Type B pancreatic cell (in vitro differentiated cells): ENCODE data around the gene AP4B1. TPM values are rescaled to one million over a fixed set of nuclear protein-coding genes. Genes with fewer than 3 reads are reported as not detected.

Source experiments
- DNase-seq: peaks from one replicate; pipeline ENCODE4 v3.0.0; 2021; ENCODE audit warnings: mixed read lengths; ENCODE audit not compliant: unreplicated experiment; ENCODE audit errors: extremely low spot score
- H3K27ac Mint-ChIP-seq: 2 replicates; pipeline ENCODE4 v1.8.0; 2021; ENCODE audit warnings: mild to moderate bottlenecking, mixed read lengths
- H3K27me3 Mint-ChIP-seq: 2 replicates; pipeline ENCODE4 v1.8.0; 2021; ENCODE audit warnings: mixed read lengths
- H3K36me3 Mint-ChIP-seq: 2 replicates; pipeline ENCODE4 v1.8.0; 2021; ENCODE audit warnings: mixed read lengths
- H3K4me1 Mint-ChIP-seq: one replicate; pipeline ENCODE4 v1.8.0; 2021; ENCODE audit warnings: mixed read lengths; ENCODE audit not compliant: unreplicated experiment
- H3K4me3 Mint-ChIP-seq: 2 replicates; pipeline ENCODE4 v1.8.0; 2021; ENCODE audit warnings: mild to moderate bottlenecking, mixed read lengths
- H3K9me3 Mint-ChIP-seq: 2 replicates; pipeline ENCODE4 v1.8.0; 2021; ENCODE audit warnings: mixed read lengths
- total RNA-seq: library from RNA; stranded (reverse); gene quantifications from 2 replicates; pipeline ENCODE4 v1.2.1, GENCODE V29; 2021; ENCODE audit warnings: low replicate concordance
- TF ChIP-seq, protein P1 (sequence below): fragments of 200-600 bp; sonication (generic); conservative IDR thresholded peaks from 2 replicates; pipeline ENCODE4 v1.5.0; 2021; ENCODE audit warnings: antibody characterized with exemption, mild to moderate bottlenecking

The AP4B1 gene
- total RNA-seq, 1 donor from 2014 or later: 22.4 TPM

DNA sequence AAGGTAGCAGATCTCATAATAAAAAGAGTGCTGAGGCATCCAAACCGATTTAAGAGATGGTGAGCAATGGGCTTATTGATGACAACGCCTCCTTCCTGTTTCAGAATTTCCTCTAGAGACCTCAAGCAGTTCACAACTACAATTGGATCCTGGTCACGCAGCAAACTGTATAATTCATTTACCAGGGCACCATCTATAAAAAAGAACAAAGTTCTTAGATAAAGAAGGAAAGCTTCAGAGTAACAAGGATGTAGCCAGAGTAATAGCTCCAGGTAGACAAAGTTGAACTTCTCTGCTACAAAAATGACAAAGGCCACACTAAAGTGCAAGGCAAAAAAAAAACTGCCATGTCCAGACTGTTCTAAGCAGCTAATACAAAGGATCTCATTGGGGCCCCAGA lies 3.4 kb downstream of the AP4B1 start:
- DNase-seq: no peak
- Mint-ChIP-seq H3K4me1 (peaks cover 3% of the 10 kb centered on the region), H3K36me3 (peaks cover 14% of the 10 kb centered on the region), H3K27me3 (no peaks in the 10 kb centered on the region), H3K27ac (no peak overlapping the region), H3K9me3 (no peaks in the 10 kb centered on the region), H3K4me3 (no peak overlapping the region)
- TF ChIP-seq, protein P1, sequence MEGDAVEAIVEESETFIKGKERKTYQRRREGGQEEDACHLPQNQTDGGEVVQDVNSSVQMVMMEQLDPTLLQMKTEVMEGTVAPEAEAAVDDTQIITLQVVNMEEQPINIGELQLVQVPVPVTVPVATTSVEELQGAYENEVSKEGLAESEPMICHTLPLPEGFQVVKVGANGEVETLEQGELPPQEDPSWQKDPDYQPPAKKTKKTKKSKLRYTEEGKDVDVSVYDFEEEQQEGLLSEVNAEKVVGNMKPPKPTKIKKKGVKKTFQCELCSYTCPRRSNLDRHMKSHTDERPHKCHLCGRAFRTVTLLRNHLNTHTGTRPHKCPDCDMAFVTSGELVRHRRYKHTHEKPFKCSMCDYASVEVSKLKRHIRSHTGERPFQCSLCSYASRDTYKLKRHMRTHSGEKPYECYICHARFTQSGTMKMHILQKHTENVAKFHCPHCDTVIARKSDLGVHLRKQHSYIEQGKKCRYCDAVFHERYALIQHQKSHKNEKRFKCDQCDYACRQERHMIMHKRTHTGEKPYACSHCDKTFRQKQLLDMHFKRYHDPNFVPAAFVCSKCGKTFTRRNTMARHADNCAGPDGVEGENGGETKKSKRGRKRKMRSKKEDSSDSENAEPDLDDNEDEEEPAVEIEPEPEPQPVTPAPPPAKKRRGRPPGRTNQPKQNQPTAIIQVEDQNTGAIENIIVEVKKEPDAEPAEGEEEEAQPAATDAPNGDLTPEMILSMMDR: no peak

DNA sequence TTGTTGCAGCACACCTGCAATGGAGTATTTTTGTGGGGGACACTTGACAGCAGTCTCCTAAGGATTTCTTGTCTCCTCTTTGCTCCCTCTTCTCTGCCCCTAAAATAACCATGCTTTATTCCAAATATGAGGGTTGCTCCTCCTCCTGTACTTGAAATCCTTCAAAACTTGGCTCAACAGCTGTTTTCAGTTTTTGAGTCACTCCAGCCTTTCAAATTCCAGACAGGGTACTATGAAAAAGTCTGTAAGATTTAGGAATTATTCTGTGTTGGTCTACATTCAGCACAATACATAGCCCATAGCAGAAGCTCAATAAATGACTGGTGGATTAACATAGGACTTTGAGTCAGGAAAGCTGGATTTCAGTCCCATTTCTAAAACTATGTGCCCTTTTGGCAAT lies 5.5 kb downstream of the AP4B1 start:
- TF ChIP-seq, protein P1: no peak
- Mint-ChIP-seq H3K9me3 (no peaks in the 10 kb centered on the region), H3K4me3 (no peak overlapping the region), H3K27ac (no peak overlapping the region), H3K4me1 (no peaks in the 10 kb centered on the region), H3K27me3 (no peaks in the 10 kb centered on the region), H3K36me3 (peaks cover 24% of the 10 kb centered on the region)
- no peak for DNase-seq

DNA sequence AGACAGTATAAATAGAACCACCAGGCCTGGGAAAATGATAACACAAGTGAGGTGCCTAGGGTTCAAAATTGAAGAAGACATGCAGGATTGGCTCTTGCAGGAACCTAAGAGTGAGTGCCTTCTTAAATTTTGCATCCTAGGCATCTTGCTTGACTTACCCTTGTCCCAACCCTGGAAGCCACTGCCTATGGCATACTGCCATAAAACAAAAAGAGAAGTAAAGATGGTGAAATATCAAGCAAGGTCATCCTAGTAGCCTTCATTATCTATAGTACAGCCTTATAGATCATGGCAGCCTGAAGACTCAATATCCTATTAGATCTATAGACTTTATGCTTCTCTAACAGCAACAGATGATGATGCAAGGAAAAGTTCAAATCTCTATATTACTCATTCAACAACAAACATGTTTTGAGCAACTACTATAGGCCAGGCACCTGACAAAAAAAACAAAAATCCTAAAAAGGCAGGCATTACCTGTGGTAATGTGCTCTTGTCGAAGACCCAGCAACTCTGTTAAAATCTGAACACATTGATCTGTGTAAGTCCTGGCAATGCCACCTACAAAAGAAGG lies 6.3 kb downstream of the AP4B1 start:
- TF ChIP-seq, protein P1: no peak
- DNase-seq: no peak
- H3K27ac Mint-ChIP-seq: no peak overlapping the region
- H3K9me3 Mint-ChIP-seq: no peaks in the 10 kb centered on the region
- no peaks in the 10 kb centered on the region for H3K27me3 Mint-ChIP-seq
- peaks cover 24% of the 10 kb centered on the region for H3K36me3 Mint-ChIP-seq
- H3K4me3 Mint-ChIP-seq: no peak overlapping the region
- H3K4me1 Mint-ChIP-seq: no peaks in the 10 kb centered on the region

DNA sequence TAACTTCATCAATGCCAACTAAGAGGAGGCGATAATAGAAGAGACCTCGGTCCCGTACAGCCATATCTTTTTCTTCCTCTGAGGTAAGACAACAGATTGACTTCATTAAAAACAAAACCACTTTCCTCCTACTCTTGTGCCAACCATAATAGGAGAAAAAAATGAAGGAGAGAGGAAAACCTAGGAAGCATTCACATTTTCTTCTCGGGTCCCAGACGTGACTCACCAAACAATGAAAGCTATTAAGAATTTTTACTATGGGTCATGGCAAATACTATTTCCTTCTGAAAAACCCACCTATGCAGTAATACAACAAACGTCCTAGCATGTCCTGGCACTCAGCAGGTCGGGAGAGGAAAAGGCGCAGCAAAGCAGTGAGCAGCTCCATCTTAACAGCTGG lies 8.6 kb downstream of the AP4B1 start:
- no peaks in the 10 kb centered on the region for H3K4me1 Mint-ChIP-seq
- TF ChIP-seq, protein P1: no peak
- peaks cover 21% of the 10 kb centered on the region for H3K36me3 Mint-ChIP-seq
- no peaks in the 10 kb centered on the region for H3K9me3 Mint-ChIP-seq
- H3K4me3 Mint-ChIP-seq: no peak overlapping the region
- no peak overlapping the region for H3K27ac Mint-ChIP-seq
- no peaks in the 10 kb centered on the region for H3K27me3 Mint-ChIP-seq
- no peak for DNase-seq

DNA sequence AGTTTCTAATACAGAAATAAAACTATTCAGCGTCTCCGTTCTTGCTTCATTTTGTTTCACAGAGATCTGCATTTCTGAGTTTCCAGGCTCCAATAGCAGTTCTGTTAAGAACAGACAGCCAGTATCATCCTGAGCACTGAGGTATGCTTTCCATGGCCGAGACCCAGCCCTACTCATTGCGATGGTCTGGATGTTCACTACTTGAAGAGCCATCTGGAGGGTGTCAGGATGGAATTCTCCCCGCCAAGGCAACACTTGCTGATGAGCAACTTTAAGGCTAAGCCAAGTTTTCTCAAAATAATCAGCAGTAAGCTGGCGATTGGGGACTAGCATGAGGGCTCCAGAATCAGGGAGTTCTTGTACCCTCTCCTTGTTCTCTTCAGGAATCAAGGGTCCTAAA lies 9.5 kb downstream of the AP4B1 start:
- H3K27ac Mint-ChIP-seq: no peak overlapping the region
- peaks cover 17% of the 10 kb centered on the region for H3K36me3 Mint-ChIP-seq
- no peaks in the 10 kb centered on the region for H3K27me3 Mint-ChIP-seq
- H3K9me3 Mint-ChIP-seq: no peaks in the 10 kb centered on the region
- DNase-seq: no peak
- TF ChIP-seq, protein P1: no peak
- no peaks in the 10 kb centered on the region for H3K4me1 Mint-ChIP-seq
- no peak overlapping the region for H3K4me3 Mint-ChIP-seq

DNA sequence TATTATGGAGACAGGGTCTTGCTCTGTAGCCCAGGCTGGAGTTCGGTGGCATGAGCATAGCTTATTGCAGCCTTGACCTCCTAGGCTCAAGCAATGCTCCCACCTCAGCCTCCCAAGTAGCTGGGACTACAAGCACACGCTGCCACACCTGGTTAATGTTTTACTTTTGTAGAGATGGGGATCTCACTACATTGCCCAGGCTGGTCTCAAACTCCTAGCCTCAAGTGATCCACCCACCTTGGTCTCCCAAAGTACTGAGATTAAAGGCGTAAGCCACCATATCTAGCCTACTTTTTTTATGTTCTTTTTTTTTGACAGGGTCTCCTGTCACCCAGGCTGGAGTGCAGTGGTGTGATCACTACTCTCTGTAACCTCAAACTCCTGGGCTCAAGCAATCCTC lies 11.3 kb downstream of the AP4B1 start:
- Mint-ChIP-seq H3K27me3 (no peaks in the 10 kb centered on the region), H3K4me3 (no peak overlapping the region), H3K27ac (no peak overlapping the region), H3K9me3 (no peaks in the 10 kb centered on the region), H3K36me3 (peaks cover 11% of the 10 kb centered on the region), H3K4me1 (no peaks in the 10 kb centered on the region)
- TF ChIP-seq, protein P1: no peak
- no peak for DNase-seq
